OCI-LY7 (cell line): Measurements from ENCODE around the gene IMMP2L. TPM values are rescaled to one million over a fixed set of nuclear protein-coding genes. Genes with fewer than 3 reads are reported as not detected.

Experiments
- BruUV-seq: library from RNA; stranded (reverse); fragments of 400-500 nt; replicated peaks from 2 replicates; lab custom pipeline; 2021; lab: Mats Ljungman, UMichigan
- CTCF ChIA-PET: fragments of 300-600 bp; sonication (Branson Sonifier 250); formaldehyde crosslinking; loops from one replicate; lab custom pipeline; 2022; ENCODE audit warnings: antibody characterized with exemption; ENCODE audit not compliant: unreplicated experiment; lab: Charles Lee
- POLR2A ChIA-PET: fragments of 300-600 bp; sonication (Branson Sonifier 250); formaldehyde crosslinking; loops from one replicate; lab custom pipeline; 2022; ENCODE audit warnings: antibody characterized with exemption; lab: Charles Lee
- DNase-seq: peaks from one replicate; pipeline ENCODE4 v3.0.0-alpha.2; 2015; ENCODE audit warnings: low spot score
- H2AFZ ChIP-seq: fragments of 200-600 bp; sonication (generic), shearing (Covaris generic); 2 replicates; pipeline ENCODE4 v1.6.1; 2014; ENCODE audit warnings: mild to moderate bottlenecking, antibody characterized with exemption, low read length, moderate library complexity
- H3K27ac ChIP-seq: fragments of 200-600 bp; sonication (generic); 2 replicates; pipeline ENCODE4 v1.5.1; 2014; ENCODE audit warnings: mixed run types, low read depth, mild to moderate bottlenecking, moderate library complexity, low read length, inconsistent platforms; ENCODE audit not compliant: poor library complexity, severe bottlenecking
- H3K36me3 ChIP-seq: fragments of 200-600 bp; sonication (generic); 2 replicates; pipeline ENCODE4 v1.6.1; 2014; ENCODE audit warnings: mild to moderate bottlenecking, antibody characterized with exemption, low read length, moderate library complexity, mixed read lengths; ENCODE audit not compliant: insufficient read depth
- H3K4me1 ChIP-seq: fragments of 200-600 bp; sonication (generic); 2 replicates; pipeline ENCODE4 v1.5.1; 2014; ENCODE audit warnings: mild to moderate bottlenecking, low read length; ENCODE audit not compliant: insufficient read depth, poor library complexity, severe bottlenecking
- H3K4me2 ChIP-seq: fragments of 200-600 bp; sonication (generic); 2 replicates; pipeline ENCODE4 v1.6.1; 2014; ENCODE audit warnings: mild to moderate bottlenecking, low read length
- H3K4me3 ChIP-seq: fragments of 200-600 bp; sonication (generic); 2 replicates; pipeline ENCODE4 v1.5.1; 2014; ENCODE audit warnings: mild to moderate bottlenecking, low read depth, low read length; ENCODE audit not compliant: poor library complexity, severe bottlenecking
- H3K79me2 ChIP-seq: fragments of 200-600 bp; sonication (generic); 2 replicates; pipeline ENCODE4 v1.6.1; 2016; ENCODE audit warnings: low read depth, mild to moderate bottlenecking, low read length, moderate library complexity, mixed read lengths; ENCODE audit not compliant: insufficient read depth
- H3K9me2 ChIP-seq: fragments of 200-600 bp; sonication (generic); 2 replicates; pipeline ENCODE4 v1.6.1; 2016; ENCODE audit warnings: mild to moderate bottlenecking, low read length, mixed read lengths; ENCODE audit not compliant: insufficient read depth
- H3K9me3 ChIP-seq: fragments of 200-600 bp; sonication (generic); 2 replicates; pipeline ENCODE4 v1.6.1; 2014; ENCODE audit warnings: mild to moderate bottlenecking, mixed run types, low read length, mixed read lengths
- H4K20me1 ChIP-seq: fragments of 200-600 bp; sonication (generic); 2 replicates; pipeline ENCODE4 v1.6.1; 2014; ENCODE audit warnings: mild to moderate bottlenecking, antibody characterized with exemption, low read length, moderate library complexity, mixed read lengths; ENCODE audit not compliant: insufficient read depth
- CTCF ChIP-seq: fragments of 200-600 bp; sonication (generic); conservative IDR thresholded peaks from 2 replicates; pipeline ENCODE4 v1.5.1; 2014; ENCODE audit warnings: mild to moderate bottlenecking, antibody characterized with exemption, low read length, moderate library complexity, mixed read lengths
- EZH2phosphoT487 ChIP-seq: fragments of 200-600 bp; sonication (generic); IDR thresholded peaks from 2 replicates; pipeline ENCODE4 v1.6.1; 2018; ENCODE audit warnings: low read depth, borderline replicate concordance, mild to moderate bottlenecking, mixed run types, antibody characterized with exemption, low read length, moderate library complexity, mixed read lengths
- intact Hi-C: fragments of 100-400 bp; cut with micrococcal nuclease; formaldehyde crosslinking; loops from one replicate; pipeline ENCODE4 v1.10.0; 2022; ENCODE audit not compliant: unreplicated experiment
- total RNA-seq, 2 experiments: library from RNA; depleted of rRNA in 1 of 2; stranded (reverse); fragments of >200 nt in 1 of 2; shearing (Covaris generic) in 1 of 2; gene quantifications; 2 replicates each; pipeline ENCODE4 v1.2.3, GENCODE V29; 2014 to 2022

The IMMP2L gene
- total RNA-seq, 2 experiments from 2014 or later: 8.0 to 25.4 TPM

DNA sequence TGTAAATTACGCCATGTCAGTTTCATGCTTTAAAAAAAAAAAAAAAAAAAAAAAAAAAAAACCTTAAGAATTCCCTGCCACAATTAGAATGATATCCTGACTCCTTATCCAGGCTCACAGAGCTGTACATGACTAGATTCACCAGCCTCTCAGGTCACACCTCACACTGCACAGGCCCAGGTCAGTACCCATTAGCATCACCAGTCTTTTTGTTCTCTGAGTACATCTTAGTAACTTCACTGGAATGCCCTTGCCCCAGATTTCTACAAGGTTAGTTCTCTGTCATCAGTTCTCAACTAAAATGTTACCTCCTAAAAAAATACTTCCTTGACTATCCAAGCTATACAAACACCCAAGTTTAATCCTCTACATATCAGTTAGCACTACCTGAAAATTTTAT, 260.4 kb downstream of the IMMP2L start:
- Histone ChIP-seq H3K4me2 (no peak overlapping the region), H2AFZ (no peak overlapping the region), H3K4me3 (no peak overlapping the region), H3K36me3 (no peaks in the 10 kb centered on the region), H3K27ac (no peak overlapping the region), H3K4me1 (no peaks in the 10 kb centered on the region), H4K20me1 (no peaks in the 10 kb centered on the region), H3K79me2 (no peaks in the 10 kb centered on the region), H3K9me3 (no peaks in the 10 kb centered on the region), H3K9me2 (no peaks in the 10 kb centered on the region)
- TF ChIP-seq EZH2phosphoT487: no peak
- no peak for TF ChIP-seq CTCF
- CTCF ChIA-PET: no interaction called here
- POLR2A ChIA-PET: interaction anchor here (0.6 to 1.0 kb wide), 5 partner anchors 9 to 1282 kb away, joined by 3 to 5 read pairs (median 4); no protein-coding TSS in a partner anchor
- no peak for DNase-seq
- BruUV-seq: no TSS peak
- intact Hi-C loops: no loop called here

- no peak for TF ChIP-seq EZH2phosphoT487
- TF ChIP-seq CTCF: no peak
- Histone ChIP-seq H3K79me2 (no peaks in the 10 kb centered on the region), H3K36me3 (no peaks in the 10 kb centered on the region), H4K20me1 (no peaks in the 10 kb centered on the region; the same call in 1 of the 2 replicates), H3K4me1 (no peaks in the 10 kb centered on the region), H3K9me2 (no peaks in the 10 kb centered on the region), H3K27ac (no peak overlapping the region), H2AFZ (no peak overlapping the region), H3K9me3 (no peaks in the 10 kb centered on the region), H3K4me3 (no peak overlapping the region), H3K4me2 (no peak overlapping the region)
- no peak for DNase-seq
- CTCF ChIA-PET: no interaction called here
- POLR2A ChIA-PET: interaction anchor here (0.6 kb wide), 1 partner anchor 16 kb away, joined by 3 read pairs; no protein-coding TSS in a partner anchor
- intact Hi-C loops: no loop called here
- BruUV-seq: no TSS peak
Observed at GRCh38 chr7:111294494-111294893, 267.8 kb downstream of the IMMP2L start.

DNA sequence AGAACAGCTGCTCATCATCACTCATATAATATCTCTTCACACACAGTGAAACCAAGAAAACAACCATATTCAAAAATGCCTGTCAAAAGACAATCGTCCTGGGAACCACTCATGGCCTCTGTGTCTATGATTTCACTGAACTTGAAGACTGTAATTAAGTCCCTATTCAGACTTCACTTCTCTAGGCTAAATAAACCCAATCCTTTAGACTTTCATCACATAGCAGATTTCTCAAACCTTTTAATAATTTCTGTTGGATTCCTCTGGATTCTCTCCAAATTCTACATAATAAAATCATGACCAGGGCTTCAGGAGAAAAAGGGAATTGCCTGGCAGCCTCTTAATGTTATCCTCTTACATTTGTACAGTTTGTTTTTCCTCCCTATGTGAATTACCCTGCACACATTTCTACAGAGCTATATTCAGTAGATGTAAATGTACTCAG, 270.2 kb downstream of the IMMP2L start:
- Histone ChIP-seq H3K9me3 (no peaks in the 10 kb centered on the region), H4K20me1 (no peaks in the 10 kb centered on the region; the same call in 1 of the 2 replicates), H3K4me1 (no peaks in the 10 kb centered on the region), H3K4me3 (no peak overlapping the region), H2AFZ (no peak overlapping the region), H3K9me2 (no peaks in the 10 kb centered on the region), H3K27ac (no peak overlapping the region), H3K79me2 (no peaks in the 10 kb centered on the region), H3K4me2 (no peak overlapping the region), H3K36me3 (no peaks in the 10 kb centered on the region)
- TF ChIP-seq EZH2phosphoT487: no peak
- no peak for TF ChIP-seq CTCF
- BruUV-seq: no TSS peak
- ChIA-PET POLR2A (no interaction called here), CTCF (no interaction called here)
- intact Hi-C loops: no loop called here
- no peak for DNase-seq
